GM12878 (cell line): ENCODE results near the gene DNMBP. TPM values are rescaled to one million over a fixed set of nuclear protein-coding genes. Genes with fewer than 3 reads are reported as not detected.

Experiments used
- ATAC-seq: fragments of 200-7000 bp; cut with Tn5 transposase; 3 replicates; pipeline ENCODE4 v1.9.1; 2020; ENCODE audit warnings: mild to moderate bottlenecking, moderate library complexity
- BruUV-seq: library from RNA; stranded (reverse); fragments of 400-500 nt; replicated peaks from 2 replicates; lab custom pipeline; 2021; lab: Mats Ljungman, UMichigan
- CTCF ChIA-PET: fragments of 300-600 bp; sonication (Branson Sonifier 250); formaldehyde crosslinking; extraction: SDS; loops from one replicate; lab custom pipeline; 2021; ENCODE audit warnings: inconsistent platforms; lab: Yijun Ruan, JAX
- POLR2A ChIA-PET: fragments of 350-600 bp; formaldehyde crosslinking; extraction: SDS; loops from one replicate; lab custom pipeline; 2021; ENCODE audit warnings: inconsistent platforms; lab: Charles Lee
- RAD21 ChIA-PET: fragments of 300-600 bp; sonication (Branson Sonifier 250); formaldehyde crosslinking; loops from one replicate; lab custom pipeline; 2023; ENCODE audit warnings: antibody characterized with exemption; ENCODE audit not compliant: unreplicated experiment; lab: Charles Lee
- SMC1A ChIA-PET: fragments of 300-600 bp; sonication (Branson Sonifier 250); formaldehyde crosslinking; loops from one replicate; lab custom pipeline; 2023; ENCODE audit not compliant: unreplicated experiment, uncharacterized antibody; lab: Charles Lee
- DNase-seq: peaks from one replicate; pipeline ENCODE4 v3.0.0-alpha.2; 2011; ENCODE audit warnings: low read depth, low spot score
- FAIRE-seq: peaks from 3 replicates; lab custom pipeline; 2011; peaks lifted over from hg19 to GRCh38; lab: Jason Lieb, UNC
- H2AFZ ChIP-seq: 2 replicates; pipeline ENCODE4 v1.6.0; 2011; ENCODE audit warnings: low read depth, low read length, control low read depth; ENCODE audit not compliant: control insufficient read depth
- H3K27ac ChIP-seq: 2 replicates; pipeline ENCODE4 v1.5.1; 2011; ENCODE audit warnings: control low read depth; ENCODE audit not compliant: control insufficient read depth, insufficient read depth
- H3K27me3 ChIP-seq, 2 experiments: replicated peaks in 1 of 2; 2 replicates each; pipeline versions ENCODE4 v1.6.0 to v1.6.1; 2011; ENCODE audit warnings: low read length in 1 of 2; ENCODE audit not compliant: control insufficient read depth in 2 of 2, insufficient read depth in 2 of 2
- H3K36me3 ChIP-seq, 2 experiments: 2 replicates each; pipeline ENCODE4 v1.5.1; 2011; ENCODE audit warnings: low read length in 1 of 2; ENCODE audit not compliant: control insufficient read depth in 2 of 2, insufficient read depth in 2 of 2
- H3K4me1 ChIP-seq: 2 replicates; pipeline ENCODE4 v1.6.1; 2011; ENCODE audit warnings: mild to moderate bottlenecking, low read length, moderate library complexity, mixed read lengths; ENCODE audit not compliant: control insufficient read depth, insufficient read depth
- H3K4me2 ChIP-seq: 2 replicates; pipeline ENCODE4 v1.6.0; 2011; ENCODE audit warnings: control low read depth; ENCODE audit not compliant: control insufficient read depth, insufficient read depth
- H3K4me3 ChIP-seq: fragments of 200-600 bp; sonication (generic); 2 replicates; pipeline ENCODE4 v1.5.1; 2016
- H3K79me2 ChIP-seq: 2 replicates; pipeline ENCODE4 v1.6.0; 2011; ENCODE audit warnings: low read length; ENCODE audit not compliant: control insufficient read depth, insufficient read depth
- H3K9ac ChIP-seq: 2 replicates; pipeline ENCODE4 v1.8.0; 2011; ENCODE audit warnings: low read length, control low read depth, mixed read lengths; ENCODE audit not compliant: control insufficient read depth, insufficient read depth
- H3K9me3 ChIP-seq: replicated peaks from 3 replicates; pipeline ENCODE4 v1.5.1; 2011; ENCODE audit warnings: mild to moderate bottlenecking, low read length; ENCODE audit not compliant: control insufficient read depth, insufficient read depth
- H4K20me1 ChIP-seq: 2 replicates; pipeline ENCODE4 v1.6.0; 2011; ENCODE audit not compliant: control insufficient read depth, insufficient read depth
- DPF2 ChIP-seq: fragments of 450-650 bp; IDR thresholded peaks from 2 replicates; pipeline ENCODE4 v1.6.1; 2017; ENCODE audit warnings: mild to moderate bottlenecking
- ETV6 ChIP-seq, 2 experiments: fragments of 450-650 bp in 1 of 2; IDR thresholded peaks in 1 of 2; conservative IDR thresholded peaks in 1 of 2; 2 replicates each; pipeline ENCODE4 v1.6.1; 2014; ENCODE audit warnings: antibody characterized with exemption in 1 of 2, borderline replicate concordance in 1 of 2, low read depth in 1 of 2, mild to moderate bottlenecking in 1 of 2, moderate library complexity in 1 of 2
- HDGF ChIP-seq: fragments of 450-650 bp; IDR thresholded peaks from 2 replicates; pipeline ENCODE4 v1.6.1; 2016; ENCODE audit warnings: antibody characterized with exemption
- IKZF1 ChIP-seq: fragments of 450-650 bp; conservative IDR thresholded peaks from 2 replicates; pipeline ENCODE4 v1.6.1; 2017; ENCODE audit warnings: antibody characterized with exemption, mild to moderate bottlenecking
- IKZF2 ChIP-seq, 2 experiments: fragments of 450-650 bp; IDR thresholded peaks; 2 replicates each; pipeline ENCODE4 v1.6.1; 2017; ENCODE audit warnings: mild to moderate bottlenecking in 2 of 2, moderate library complexity in 2 of 2
- JUNB ChIP-seq: IDR thresholded peaks from 2 replicates; pipeline ENCODE4 v1.6.1; 2016; ENCODE audit warnings: antibody characterized with exemption, mild to moderate bottlenecking
- MTA2 ChIP-seq: fragments of 450-650 bp; IDR thresholded peaks from 2 replicates; pipeline ENCODE4 v1.6.1; 2016; ENCODE audit warnings: low read depth, mild to moderate bottlenecking, moderate library complexity
- NBN ChIP-seq: fragments of 450-650 bp; IDR thresholded peaks from 2 replicates; pipeline ENCODE4 v1.6.1; 2016
- POLR2A ChIP-seq: IDR thresholded peaks from 2 replicates; pipeline ENCODE4 v1.6.1; 2011; ENCODE audit warnings: low read depth, mild to moderate bottlenecking, low read length
- SPI1 ChIP-seq: IDR thresholded peaks from 2 replicates; pipeline ENCODE4 v1.6.1; 2011; ENCODE audit warnings: low read depth, mild to moderate bottlenecking, low read length, moderate library complexity, borderline replicate concordance; ENCODE audit not compliant: insufficient read depth
- ZNF592 ChIP-seq: fragments of 450-650 bp; IDR thresholded peaks from 2 replicates; pipeline ENCODE4 v1.6.1; 2017; ENCODE audit warnings: mild to moderate bottlenecking, moderate library complexity
- ZNF687 ChIP-seq: fragments of 450-650 bp; IDR thresholded peaks from 2 replicates; pipeline ENCODE4 v1.6.1; 2017; ENCODE audit warnings: mild to moderate bottlenecking, moderate library complexity
- WGBS: methylation state at CpG from one replicate; pipeline ENCODE4 v1.1.6; 2016; ENCODE audit warnings: low lambda C conversion rate; ENCODE audit not compliant: insufficient replicate concordance, insufficient coverage; ENCODE audit errors: missing lambda C conversion rate; 5-methylcytosine and 5-hydroxymethylcytosine counted together
- in situ Hi-C: fragments of 300-500 bp; cut with MboI; formaldehyde crosslinking; loops from 9 replicates; pipeline ENCODE4 v1.14.3; 2018; ENCODE audit warnings: mixed read lengths
- intact Hi-C: fragments of 100-400 bp; cut with micrococcal nuclease; formaldehyde crosslinking; loops from one replicate; pipeline ENCODE4 v1.14.2; 2022; ENCODE audit not compliant: unreplicated experiment
- polyA plus RNA-seq, 11 experiments: library from polyadenylated mRNA; depleted of rRNA in 4 of 11; unstranded in 6 of 11; stranded (reverse) in 5 of 11; fragments of >200 nt; fragmentation: Nextera tagmentation in 4 of 11; fragmentation: Illumina TruSeq in 1 of 11; extraction: Ambion mirVana in 4 of 11; extraction: Trizol in 1 of 11; gene quantifications; 1 replicate in 1 of 11; 2 replicates in 10 of 11; pipeline versions ENCODE4 v1.2.1 to v1.2.3, GENCODE V29; 2011 to 2016; ENCODE audit warnings: inconsistent platforms in 2 of 11, missing spikeins in 2 of 11, low read depth in 1 of 11
- total RNA-seq, 4 experiments: library from RNA; depleted of rRNA in 3 of 4; stranded (reverse); fragments of >200 nt in 3 of 4; fragmentation: Illumina TruSeq in 1 of 4; extraction: Trizol in 1 of 4; gene quantifications; 2 replicates each; pipeline versions ENCODE4 v1.2.1 to v1.2.3, GENCODE V29; 2013 to 2021
- TF ChIP-seq, protein P1 (sequence below): fragments of 450-650 bp; IDR thresholded peaks from 2 replicates; pipeline ENCODE4 v1.6.1; 2016; ENCODE audit warnings: mild to moderate bottlenecking

The DNMBP gene
- total and polyA plus RNA-seq, 10 of the 15 experiments (the other 5 are each of a cell fraction or from before 2014, with no cell fraction given): 7.1 to 45.0 (median 22.0) TPM

- peak; percentile 86 for ATAC-seq
- Histone ChIP-seq H3K4me3 (peak overlapping the region; percentile 57; the same call in 1 of the 2 replicates), H2AFZ (0 out of 2 replicates have a peak overlapping the region, but pooled peaks have one; percentile 28), H3K36me3 (peaks cover 0 to 6% of the 10 kb centered on the region in 2 experiments; a peak in 2 of 4 replicates), H3K27ac (peak overlapping the region; percentile 90), H3K4me2 (peak overlapping the region; percentile 87), H3K9me3 (no peaks in the 10 kb centered on the region), H3K79me2 (peaks cover 95% of the 10 kb centered on the region), H3K27me3 (no peaks in the 10 kb centered on the region), H3K4me1 (peaks cover 63% of the 10 kb centered on the region), H4K20me1 (no peaks in the 10 kb centered on the region), H3K9ac (peak overlapping the region; percentile 79)
- ChIA-PET POLR2A (interaction anchor here (1.0 to 9.5 kb wide), 10 partner anchors 7 to 344 kb away, joined by 3 to 124 read pairs (median 4); partner anchors contain the start of gene DNMBP), RAD21 (interaction anchor here (0.7 to 15.1 kb wide), 11 partner anchors 8 to 67 kb away, joined by 3 to 255 read pairs (median 5); partner anchors contain the start of gene DNMBP), SMC1A (interaction anchor here (0.7 to 17.5 kb wide), 8 partner anchors 8 to 138 kb away, joined by 3 to 531 read pairs (median 4); partner anchors contain the start of gene DNMBP), CTCF (interaction anchor here (1.2 to 16.3 kb wide), 7 partner anchors 8 to 355 kb away, joined by 4 to 318 read pairs (median 13); partner anchors contain the start of gene DNMBP)
- intact Hi-C loops (no loop called here), in situ Hi-C loops (no loop called here)
- peak; percentile 48 for DNase-seq
- WGBS: 57% methylated on average over 16 of the region's 16 CpGs
- FAIRE-seq: peak; percentile 27
- BruUV-seq: no TSS peak
- TF ChIP-seq DPF2: 0 out of 2 replicates have a peak, but pooled peaks have one; percentile 50
- peak; percentile 64 for TF ChIP-seq IKZF1
- 0 out of 2 replicates have a peak, but pooled peaks have one; percentile 17 for TF ChIP-seq NBN
- TF ChIP-seq, protein P1, sequence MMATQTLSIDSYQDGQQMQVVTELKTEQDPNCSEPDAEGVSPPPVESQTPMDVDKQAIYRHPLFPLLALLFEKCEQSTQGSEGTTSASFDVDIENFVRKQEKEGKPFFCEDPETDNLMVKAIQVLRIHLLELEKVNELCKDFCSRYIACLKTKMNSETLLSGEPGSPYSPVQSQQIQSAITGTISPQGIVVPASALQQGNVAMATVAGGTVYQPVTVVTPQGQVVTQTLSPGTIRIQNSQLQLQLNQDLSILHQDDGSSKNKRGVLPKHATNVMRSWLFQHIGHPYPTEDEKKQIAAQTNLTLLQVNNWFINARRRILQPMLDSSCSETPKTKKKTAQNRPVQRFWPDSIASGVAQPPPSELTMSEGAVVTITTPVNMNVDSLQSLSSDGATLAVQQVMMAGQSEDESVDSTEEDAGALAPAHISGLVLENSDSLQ: no peak
- 0 out of 2 replicates have a peak, but pooled peaks have one; percentile 17 for TF ChIP-seq MTA2
- TF ChIP-seq ETV6 (conservative IDR thresholded peaks at IDR 0.05 in 1 of 2, IDR thresholded peaks at IDR 0.05 in 1 of 2; ENCODE audit: borderline replicate concordance in 1 of 2, low read depth in 1 of 2): peak in 1 of 2 experiments; percentile 57; a peak in 1 of 4 replicates
- TF ChIP-seq ZNF687: peak; percentile 77
- TF ChIP-seq ZNF592: no peak
- peak; percentile 26 to 35; a peak in 2 of 4 replicates for TF ChIP-seq IKZF2 (IDR thresholded peaks at IDR 0.05)
- peak; percentile 49; the same call in 1 of the 2 replicates for TF ChIP-seq SPI1
- TF ChIP-seq JUNB: no peak
- TF ChIP-seq HDGF: peak; percentile 49; the same call in 1 of the 2 replicates
- TF ChIP-seq POLR2A: 0 out of 2 replicates have a peak, but pooled peaks have one; percentile 25
Observed at GRCh38 chr10:99983280-99983988, 26.3 kb downstream of the DNMBP start.
